ENCODE data around the gene SLC22A1. TPM values are rescaled to one million over a fixed set of nuclear protein-coding genes. Genes with fewer than 3 reads are reported as not detected.

SLC22A1 gene
- total and polyA plus RNA-seq, 7 donors = 0.17 to 3.3 (median 0.89) TPM

DNA sequence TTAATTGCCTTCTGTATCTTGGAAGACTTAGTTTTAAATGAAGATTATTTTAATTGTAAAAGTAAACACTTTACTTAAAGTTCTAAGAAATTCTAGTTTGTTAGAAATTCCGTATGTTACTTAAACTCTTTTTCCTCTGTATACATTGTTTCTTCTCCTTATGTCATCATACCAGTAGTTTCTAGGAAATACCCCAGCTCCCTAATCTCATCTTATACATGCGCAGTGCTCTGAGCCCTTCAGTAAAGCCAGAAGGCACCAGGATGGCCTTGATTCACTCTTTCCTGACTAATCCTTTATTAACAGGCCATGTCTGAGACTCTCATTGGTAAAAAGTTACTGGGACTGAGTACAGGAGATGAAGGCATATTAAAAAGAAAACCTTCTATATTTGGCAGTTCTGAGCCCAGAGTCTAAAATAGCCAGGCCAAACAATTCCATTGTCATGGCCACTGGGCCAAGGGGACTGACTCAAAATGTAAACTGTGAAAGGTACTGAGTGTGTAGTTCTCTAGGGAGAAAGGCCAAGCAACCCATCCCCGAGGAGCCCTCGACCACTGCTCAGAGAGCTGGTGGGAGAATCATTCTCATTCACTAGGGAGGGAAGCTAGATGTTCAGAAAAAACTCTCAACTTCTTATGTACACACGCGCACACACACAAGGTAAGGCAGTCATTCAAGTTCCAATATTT lies 25.0 kb downstream of the SLC22A1 start:
- intact Hi-C loops (cut with DNase I) = no loop called here
- Histone ChIP-seq H3K27ac (no peak overlapping the region), H3K9me3 (no peaks in the 10 kb centered on the region), H3K36me3 (ENCODE audit: insufficient read depth in 1 of 2, low read depth in 1 of 2) (no peaks in the 10 kb centered on the region), H3K27me3 (ENCODE audit: insufficient read depth in 3 of 3, low read length in 2 of 3) (no peaks in the 10 kb centered on the region), H3K4me1 (no peaks in the 10 kb centered on the region), H3K4me3 (no peak overlapping the region)
- ATAC-seq = peak in 2 of 4 donors; percentile 35 to 46
- 85 to 91% (median 90%) methylated on average over 6 of the region's 6 CpGs for WGBS, 3 donors
- TF ChIP-seq, protein P1, sequence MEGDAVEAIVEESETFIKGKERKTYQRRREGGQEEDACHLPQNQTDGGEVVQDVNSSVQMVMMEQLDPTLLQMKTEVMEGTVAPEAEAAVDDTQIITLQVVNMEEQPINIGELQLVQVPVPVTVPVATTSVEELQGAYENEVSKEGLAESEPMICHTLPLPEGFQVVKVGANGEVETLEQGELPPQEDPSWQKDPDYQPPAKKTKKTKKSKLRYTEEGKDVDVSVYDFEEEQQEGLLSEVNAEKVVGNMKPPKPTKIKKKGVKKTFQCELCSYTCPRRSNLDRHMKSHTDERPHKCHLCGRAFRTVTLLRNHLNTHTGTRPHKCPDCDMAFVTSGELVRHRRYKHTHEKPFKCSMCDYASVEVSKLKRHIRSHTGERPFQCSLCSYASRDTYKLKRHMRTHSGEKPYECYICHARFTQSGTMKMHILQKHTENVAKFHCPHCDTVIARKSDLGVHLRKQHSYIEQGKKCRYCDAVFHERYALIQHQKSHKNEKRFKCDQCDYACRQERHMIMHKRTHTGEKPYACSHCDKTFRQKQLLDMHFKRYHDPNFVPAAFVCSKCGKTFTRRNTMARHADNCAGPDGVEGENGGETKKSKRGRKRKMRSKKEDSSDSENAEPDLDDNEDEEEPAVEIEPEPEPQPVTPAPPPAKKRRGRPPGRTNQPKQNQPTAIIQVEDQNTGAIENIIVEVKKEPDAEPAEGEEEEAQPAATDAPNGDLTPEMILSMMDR (IDR thresholded peaks at IDR 0.05) = no peak
- no peak for DNase-seq

DNA sequence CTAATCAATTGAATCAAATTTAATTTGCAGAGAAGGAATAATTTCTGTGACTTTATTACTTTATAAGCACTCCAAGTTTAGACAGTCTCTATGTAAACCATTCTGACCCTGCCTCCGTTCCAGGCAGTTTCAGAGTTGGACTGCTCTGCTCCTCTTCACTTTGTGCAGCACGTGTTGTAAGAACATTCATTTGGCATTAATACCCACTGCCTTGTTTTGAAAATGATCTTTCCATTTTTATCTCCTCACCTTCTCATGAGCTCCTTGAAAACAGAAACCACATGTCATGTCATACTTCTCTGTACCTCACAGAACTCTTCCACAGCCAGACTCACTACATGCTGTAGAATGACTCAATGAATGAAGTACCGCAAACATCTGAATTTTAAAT lies 25.5 kb downstream of the SLC22A1 start:
- Histone ChIP-seq H3K27ac (no peak overlapping the region), H3K36me3 (ENCODE audit: insufficient read depth in 1 of 2, low read depth in 1 of 2) (no peaks in the 10 kb centered on the region), H3K9me3 (peaks cover 5% of the 10 kb centered on the region), H3K4me3 (no peak overlapping the region), H3K4me1 (no peaks in the 10 kb centered on the region), H3K27me3 (ENCODE audit: insufficient read depth in 3 of 3, low read length in 2 of 3) (no peaks in the 10 kb centered on the region)
- no peak for DNase-seq
- 43 to 69% (median 60%) methylated on average over 3 of the region's 3 CpGs for WGBS, 3 donors
- intact Hi-C loops (cut with DNase I) = no loop called here
- peak in 3 of 4 donors; percentile 46 to 92 (median 55) for ATAC-seq
- TF ChIP-seq, protein P1 (IDR thresholded peaks at IDR 0.05) = no peak

DNA sequence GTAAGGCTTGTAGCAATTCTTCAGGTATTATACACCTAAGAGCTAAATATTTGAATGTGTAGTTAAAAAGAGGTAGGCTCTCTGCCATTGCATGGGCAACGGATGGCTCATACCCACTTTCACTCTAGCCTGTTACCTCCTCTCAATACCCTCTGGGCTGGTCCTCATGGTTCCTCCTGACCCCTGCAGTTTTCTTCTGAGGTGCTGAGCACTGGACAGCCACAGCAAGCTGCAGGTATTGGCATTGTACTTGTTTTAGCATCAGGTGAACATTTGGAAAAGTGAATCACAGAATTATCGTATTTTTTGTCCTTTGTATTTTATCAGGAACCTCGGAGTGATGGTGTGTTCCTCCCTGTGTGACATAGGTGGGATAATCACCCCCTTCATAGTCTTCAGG lies 32.9 kb downstream of the SLC22A1 start:
- intact Hi-C loops (cut with DNase I) = no loop called here
- WGBS, 3 donors = 95 to 98% (median 97%) methylated on average over 3 of the region's 3 CpGs
- H3K27me3 ChIP-seq (ENCODE audit: insufficient read depth in 3 of 3, low read length in 2 of 3) = no peaks in the 10 kb centered on the region
- no peaks in the 10 kb centered on the region for H3K4me1 ChIP-seq
- ATAC-seq (no peak), DNase-seq (no peak)
- peaks cover 2 to 7% of the 10 kb centered on the region in 2 donors for H3K36me3 ChIP-seq (ENCODE audit: insufficient read depth in 1 of 2, low read depth in 1 of 2)
- TF ChIP-seq, protein P1 (IDR thresholded peaks at IDR 0.05) = no peak
- H3K9me3 ChIP-seq = peaks cover 14% of the 10 kb centered on the region
- H3K4me3 ChIP-seq = no peak overlapping the region
- no peak overlapping the region for H3K27ac ChIP-seq

DNA sequence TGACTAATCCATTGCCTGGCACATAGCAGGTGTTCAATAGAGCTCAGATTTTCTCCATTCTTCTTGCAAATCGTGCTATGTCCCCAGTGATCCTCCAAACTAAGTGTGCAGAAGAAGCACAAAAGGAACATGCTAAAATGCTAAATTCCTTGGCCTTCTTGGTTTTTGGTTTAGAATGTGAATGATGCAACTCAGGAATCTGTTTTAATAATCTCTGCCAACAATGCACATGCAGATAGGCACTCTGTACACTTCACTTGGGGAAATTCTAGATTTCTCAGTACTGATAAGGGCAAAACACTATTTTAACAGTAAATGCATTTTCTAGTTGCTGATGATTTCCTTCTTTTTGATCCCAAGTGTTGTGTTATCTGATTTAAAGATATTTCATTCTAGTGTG lies 35.2 kb downstream of the SLC22A1 start:
- H3K9me3 ChIP-seq = peaks cover 12% of the 10 kb centered on the region
- no peak for ATAC-seq
- no peak overlapping the region for H3K4me3 ChIP-seq
- no peak overlapping the region for H3K27ac ChIP-seq
- no peaks in the 10 kb centered on the region for H3K4me1 ChIP-seq
- DNase-seq = no peak
- 41 to 66% (median 64%) methylated on average over 1 of the region's 1 CpG for WGBS, 3 donors
- intact Hi-C loops (cut with DNase I) = no loop called here
- peaks cover 2 to 7% of the 10 kb centered on the region in 2 donors for H3K36me3 ChIP-seq (ENCODE audit: insufficient read depth in 1 of 2, low read depth in 1 of 2)
- TF ChIP-seq, protein P1 (IDR thresholded peaks at IDR 0.05) = no peak
- H3K27me3 ChIP-seq (ENCODE audit: insufficient read depth in 3 of 3, low read length in 2 of 3) = no peaks in the 10 kb centered on the region

DNA sequence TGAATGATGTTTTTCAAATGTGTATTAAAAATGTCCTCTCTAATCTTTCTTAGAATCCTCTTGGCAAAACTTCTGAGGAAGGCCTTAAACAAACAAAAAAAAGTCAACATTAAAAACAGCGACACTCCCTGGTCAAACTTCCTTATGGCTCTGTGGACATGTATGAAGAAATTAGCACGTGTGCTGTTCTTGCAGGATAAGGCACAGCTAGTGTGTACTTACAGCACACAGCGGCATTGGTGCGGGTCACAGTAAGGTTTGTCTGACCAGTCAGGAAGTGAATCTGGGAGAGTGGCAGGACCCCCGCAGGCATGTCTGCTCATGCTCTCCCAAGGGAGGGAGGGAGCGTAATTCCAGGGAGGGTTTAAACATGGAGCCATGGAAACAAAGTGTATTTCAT lies 38.8 kb downstream of the SLC22A1 start:
- Histone ChIP-seq H3K27me3 (ENCODE audit: insufficient read depth in 3 of 3, low read length in 2 of 3) (no peaks in the 10 kb centered on the region), H3K9me3 (peaks cover 3% of the 10 kb centered on the region), H3K4me3 (no peak overlapping the region), H3K27ac (no peak overlapping the region), H3K4me1 (no peaks in the 10 kb centered on the region), H3K36me3 (ENCODE audit: insufficient read depth in 1 of 2, low read depth in 1 of 2) (peaks cover 0 to 3% of the 10 kb centered on the region in 2 donors)
- ATAC-seq = no peak
- intact Hi-C loops (cut with DNase I) = loop anchor here in 1 of 2 donors (5.0 kb wide), 1 partner anchor 837 kb away; no protein-coding TSS in a partner anchor
- DNase-seq = no peak
- 69 to 74% (median 73%) methylated on average over 6 of the region's 6 CpGs for WGBS, 3 donors
- TF ChIP-seq, protein P1 (IDR thresholded peaks at IDR 0.05) = no peak

Measured in psoas muscle (tissue), 8 donors.